GM12878 (cell line): ENCODE results near the gene RNU11. TPM values are rescaled to one million over a fixed set of nuclear protein-coding genes. Genes with fewer than 3 reads are reported as not detected.

Experiments
- ASH2L ChIP-seq: fragments of 300-600, 200-600 bp; sonication (generic); IDR thresholded peaks from 2 replicates; pipeline ENCODE4 v1.6.1; 2017; ENCODE audit warnings: low read depth, mild to moderate bottlenecking, borderline replicate concordance
- BACH1 ChIP-seq: fragments of 450-650 bp; IDR thresholded peaks from 2 replicates; pipeline ENCODE4 v1.6.1; 2017; ENCODE audit warnings: mild to moderate bottlenecking, borderline replicate concordance
- BRCA1 ChIP-seq: IDR thresholded peaks from 2 replicates; pipeline ENCODE4 v1.6.1; 2011; ENCODE audit warnings: low read depth, low read length, improper control_type of control experiment
- E4F1 ChIP-seq: fragments of 450-650 bp; IDR thresholded peaks from 2 replicates; pipeline ENCODE4 v1.6.1; 2018; ENCODE audit warnings: borderline replicate concordance, mild to moderate bottlenecking; ENCODE audit not compliant: partially characterized antibody
- EZH2 ChIP-seq: IDR thresholded peaks from 2 replicates; pipeline ENCODE4 v1.6.1; 2012; ENCODE audit warnings: low read depth, mild to moderate bottlenecking, control low read depth, inconsistent platforms, low read length, borderline replicate concordance; ENCODE audit not compliant: control insufficient read depth
- GABPA ChIP-seq: IDR thresholded peaks from 2 replicates; pipeline ENCODE4 v1.6.1; 2014; ENCODE audit warnings: antibody characterized with exemption, low read depth, mild to moderate bottlenecking, inconsistent platforms
- HDAC2 ChIP-seq: fragments of 200-600 bp; sonication (generic); IDR thresholded peaks from 2 replicates; pipeline ENCODE4 v1.6.1; 2017
- IRF5 ChIP-seq: fragments of 450-650 bp; IDR thresholded peaks from 2 replicates; pipeline ENCODE4 v1.6.1; 2017; ENCODE audit warnings: borderline replicate concordance
- KAT2A ChIP-seq: conservative IDR thresholded peaks from 2 replicates; pipeline ENCODE4 v1.6.1; 2011; ENCODE audit warnings: low read depth, low read length; ENCODE audit not compliant: control insufficient read depth
- NKRF ChIP-seq: fragments of 450-650 bp; conservative IDR thresholded peaks from 2 replicates; pipeline ENCODE4 v1.6.1; 2017; ENCODE audit warnings: mild to moderate bottlenecking, moderate library complexity
- NR2F1 ChIP-seq: fragments of 450-650 bp; conservative IDR thresholded peaks from 2 replicates; pipeline ENCODE4 v1.6.1; 2017; ENCODE audit warnings: mild to moderate bottlenecking
- POU2F2 ChIP-seq: IDR thresholded peaks from 3 replicates; pipeline ENCODE4 v1.6.1; 2011; ENCODE audit warnings: low read depth, mild to moderate bottlenecking, low read length, borderline replicate concordance
- RBBP5 ChIP-seq: fragments of 200-600 bp; sonication (generic); conservative IDR thresholded peaks from 2 replicates; pipeline ENCODE4 v1.6.1; 2016
- SMAD1 ChIP-seq: fragments of 450-650 bp; IDR thresholded peaks from 2 replicates; pipeline ENCODE4 v1.6.1; 2018; ENCODE audit warnings: mild to moderate bottlenecking, low read depth; ENCODE audit not compliant: partially characterized antibody
- SMARCA5 ChIP-seq: fragments of 450-650 bp; IDR thresholded peaks from 2 replicates; pipeline ENCODE4 v1.6.1; 2017; ENCODE audit warnings: mild to moderate bottlenecking
- SMC3 ChIP-seq: IDR thresholded peaks from 2 replicates; pipeline ENCODE4 v1.6.1; 2011; ENCODE audit warnings: low read length, improper control_type of control experiment, borderline replicate concordance
- STAT1 ChIP-seq: fragments of 450-650 bp; conservative IDR thresholded peaks from 2 replicates; pipeline ENCODE4 v1.6.1; 2014; ENCODE audit warnings: antibody characterized with exemption, mild to moderate bottlenecking
- TARDBP ChIP-seq: IDR thresholded peaks from 2 replicates; pipeline ENCODE4 v1.6.1; 2016; ENCODE audit warnings: borderline replicate concordance
- TCF7 ChIP-seq: IDR thresholded peaks from 2 replicates; pipeline ENCODE4 v1.6.1; 2014; ENCODE audit warnings: antibody characterized with exemption, borderline replicate concordance
- USF1 ChIP-seq: IDR thresholded peaks from 2 replicates; pipeline ENCODE4 v1.6.1; 2011; ENCODE audit warnings: borderline replicate concordance, low read depth, mild to moderate bottlenecking, moderate library complexity, mixed read lengths, low read length; ENCODE audit not compliant: insufficient read depth; ENCODE audit errors: extremely low read length
- WRNIP1 ChIP-seq: IDR thresholded peaks from 2 replicates; pipeline ENCODE4 v1.6.1; 2011; ENCODE audit warnings: low read depth, low read length, improper control_type of control experiment, borderline replicate concordance
- YBX1 ChIP-seq: fragments of 450-650 bp; IDR thresholded peaks from 2 replicates; pipeline ENCODE4 v1.6.1; 2016; ENCODE audit warnings: antibody characterized with exemption
- ZBED1 ChIP-seq: IDR thresholded peaks from 2 replicates; pipeline ENCODE4 v1.6.1; 2016; ENCODE audit warnings: borderline replicate concordance
- polyA plus RNA-seq, 11 experiments: library from polyadenylated mRNA; depleted of rRNA in 4 of 11; unstranded in 6 of 11; stranded (reverse) in 5 of 11; fragments of >200 nt; fragmentation: Nextera tagmentation in 4 of 11; fragmentation: Illumina TruSeq in 1 of 11; extraction: Ambion mirVana in 4 of 11; extraction: Trizol in 1 of 11; gene quantifications; 1 replicate in 1 of 11; 2 replicates in 10 of 11; pipeline versions ENCODE4 v1.2.1 to v1.2.3, GENCODE V29; 2011 to 2016; ENCODE audit warnings: inconsistent platforms in 2 of 11, missing spikeins in 2 of 11, low read depth in 1 of 11
- total RNA-seq, 4 experiments: library from RNA; depleted of rRNA in 3 of 4; stranded (reverse); fragments of >200 nt in 3 of 4; fragmentation: Illumina TruSeq in 1 of 4; extraction: Trizol in 1 of 4; gene quantifications; 2 replicates each; pipeline versions ENCODE4 v1.2.1 to v1.2.3, GENCODE V29; 2013 to 2021

Gene RNU11
- total and polyA plus RNA-seq, 10 of the 15 experiments (the other 5 are each of a cell fraction or from before 2014, with no cell fraction given) = under 0.01 TPM; not detected in 9

- TF ChIP-seq E4F1 = peak; percentile 19
- TF ChIP-seq HDAC2 = no peak
- TF ChIP-seq SMARCA5 = peak; percentile 25; the same call in 1 of the 2 replicates
- TF ChIP-seq RBBP5 = no peak
- peak; percentile 96 for TF ChIP-seq TCF7
- TF ChIP-seq ZBED1 = peak; percentile 100
- TF ChIP-seq USF1 = peak; percentile 10
- peak; percentile 42; the same call in 1 of the 2 replicates for TF ChIP-seq NR2F1
- TF ChIP-seq IRF5 = no peak
- peak; percentile 96; the same call in 1 of the 2 replicates for TF ChIP-seq WRNIP1
- TF ChIP-seq STAT1 = peak; percentile 65; the same call in 1 of the 2 replicates
- peak; percentile 62; the same call in 1 of the 2 replicates for TF ChIP-seq BRCA1
- peak; percentile 100 for TF ChIP-seq SMAD1
- no peak for TF ChIP-seq YBX1
- peak; percentile 57; the same call in 1 of the 2 replicates for TF ChIP-seq NKRF
- peak; percentile 97; the same call in 1 of the 2 replicates for TF ChIP-seq EZH2
- TF ChIP-seq POU2F2 = peak; percentile 100
- peak; percentile 100 for TF ChIP-seq BACH1
- no peak for TF ChIP-seq SMC3
- peak; percentile 96 for TF ChIP-seq KAT2A
- no peak for TF ChIP-seq ASH2L
- TF ChIP-seq GABPA = peak; percentile 73
- peak; percentile 100 for TF ChIP-seq TARDBP
Measured at GRCh38 chr1:28648474-28649198, at the start of gene RNU11 (continued).
